NCI-H2029 treated with DMSO at 0.1 percent for 48 hours (cell line): ENCODE results near the gene MIAT.

ENCODE experiments used
- DNase-seq: peaks from one replicate; lab custom pipeline; 2025; lab: John Stamatoyannopoulos, UW

Gene MIAT

GRCh38 chr22:26632422-26633155 lies 24.8 kb upstream of the MIAT start:
- DNase-seq: no peak

DNA sequence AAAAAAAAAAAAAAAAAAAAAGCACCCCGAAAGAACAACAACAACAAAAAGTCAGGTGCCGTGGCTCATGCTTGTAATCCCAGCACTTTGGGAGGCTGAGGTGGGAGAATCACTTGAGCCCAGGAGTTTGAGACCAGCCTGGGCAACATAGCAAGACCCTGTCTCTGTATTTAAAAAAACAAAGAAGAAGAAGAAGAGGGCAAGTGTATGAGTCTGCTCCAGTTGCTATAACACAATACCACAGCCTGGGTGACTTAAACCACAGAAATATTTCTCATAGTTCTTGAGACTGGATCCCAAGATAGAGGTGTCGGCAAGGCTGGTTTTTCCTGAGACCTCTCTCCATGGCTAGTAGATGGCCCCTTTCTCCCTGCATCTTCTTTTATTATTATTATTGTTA lies 23.2 kb upstream of the MIAT start:
- DNase-seq: no peak

DNA sequence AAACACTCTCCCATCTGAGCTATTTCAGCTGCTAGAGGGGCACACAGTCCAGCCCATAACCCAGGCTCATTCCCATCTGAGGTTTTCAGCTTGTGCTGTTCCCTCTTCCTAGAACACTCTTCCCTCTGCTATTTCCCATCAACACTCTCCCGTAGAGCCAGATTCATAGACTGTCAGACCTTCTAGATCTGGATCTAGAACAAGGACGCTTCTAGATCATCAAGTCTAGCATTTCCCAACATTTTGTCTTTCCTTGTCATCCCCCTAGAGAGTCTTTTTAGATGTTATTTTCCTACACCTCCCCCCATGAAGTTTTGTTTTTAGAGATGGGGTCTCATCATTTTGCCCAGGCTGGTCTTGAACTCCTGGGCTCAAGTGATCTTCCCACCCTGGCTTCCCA lies 22.3 kb upstream of the MIAT start:
- no peak for DNase-seq

DNA sequence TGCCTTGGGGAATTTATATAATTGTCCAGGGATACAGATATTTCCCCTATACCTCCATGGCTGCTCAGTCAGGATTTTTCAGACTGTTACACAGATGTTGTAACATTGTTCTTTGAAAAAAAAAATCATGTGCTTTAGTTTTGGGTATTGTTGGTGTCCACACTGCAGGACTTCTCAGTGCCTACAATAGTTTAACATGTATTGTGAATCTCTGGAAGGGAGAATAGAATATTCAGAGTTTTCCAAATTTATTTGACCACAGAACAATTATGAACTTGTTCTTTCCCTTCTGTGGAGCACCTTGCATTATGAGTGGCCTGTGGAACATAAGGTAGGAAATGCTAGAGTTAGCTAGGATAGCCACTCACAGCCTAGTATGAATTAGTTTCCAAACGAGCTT lies 21.1 kb upstream of the MIAT start:
- no peak for DNase-seq

DNA sequence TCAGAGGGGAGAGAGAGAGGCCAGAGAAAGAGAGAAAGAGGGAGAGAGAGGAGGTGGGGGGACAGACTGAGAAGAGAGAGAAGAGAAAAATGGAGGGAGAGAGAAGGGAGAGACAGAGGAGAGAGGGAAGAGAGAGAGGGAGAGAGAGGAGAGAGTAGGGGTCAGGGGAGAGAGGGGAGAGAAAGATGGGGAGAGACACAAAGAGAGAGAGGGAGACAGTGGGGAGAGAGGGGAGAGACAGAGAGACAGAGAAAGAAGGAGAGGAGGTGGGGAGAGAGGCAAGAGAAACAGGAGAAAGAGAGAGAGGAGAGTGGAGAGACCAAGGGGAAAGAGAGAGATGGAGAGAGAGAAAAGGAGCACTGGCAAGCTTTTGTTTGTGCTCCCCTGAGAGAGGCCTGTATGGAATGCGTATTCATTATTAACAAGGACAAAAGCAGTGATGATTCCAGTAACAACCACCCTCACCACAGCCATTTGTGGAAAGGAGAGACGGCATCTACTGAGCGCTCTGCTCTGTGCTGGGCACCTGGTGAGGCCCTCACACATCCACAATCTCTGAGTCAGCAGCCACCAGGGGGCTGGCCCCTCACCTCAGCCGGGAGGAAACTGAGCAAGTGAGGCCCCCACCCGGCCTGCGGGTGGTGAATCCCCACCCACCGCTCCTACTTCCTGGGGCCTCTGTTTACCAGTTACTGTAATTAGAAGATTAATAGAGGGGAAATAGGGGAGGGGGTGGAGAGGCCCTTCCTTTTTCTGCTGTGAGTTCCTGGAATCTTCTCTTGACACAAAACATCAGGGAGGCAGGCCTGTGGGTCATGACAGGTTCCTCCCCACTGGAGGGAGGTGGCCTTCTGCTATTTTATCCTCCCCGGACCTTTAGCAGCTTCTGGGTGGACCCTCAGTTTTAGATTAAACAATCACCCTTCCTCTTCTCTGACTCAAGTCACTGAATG lies 14.6 kb upstream of the MIAT start:
- DNase-seq: no peak

DNA sequence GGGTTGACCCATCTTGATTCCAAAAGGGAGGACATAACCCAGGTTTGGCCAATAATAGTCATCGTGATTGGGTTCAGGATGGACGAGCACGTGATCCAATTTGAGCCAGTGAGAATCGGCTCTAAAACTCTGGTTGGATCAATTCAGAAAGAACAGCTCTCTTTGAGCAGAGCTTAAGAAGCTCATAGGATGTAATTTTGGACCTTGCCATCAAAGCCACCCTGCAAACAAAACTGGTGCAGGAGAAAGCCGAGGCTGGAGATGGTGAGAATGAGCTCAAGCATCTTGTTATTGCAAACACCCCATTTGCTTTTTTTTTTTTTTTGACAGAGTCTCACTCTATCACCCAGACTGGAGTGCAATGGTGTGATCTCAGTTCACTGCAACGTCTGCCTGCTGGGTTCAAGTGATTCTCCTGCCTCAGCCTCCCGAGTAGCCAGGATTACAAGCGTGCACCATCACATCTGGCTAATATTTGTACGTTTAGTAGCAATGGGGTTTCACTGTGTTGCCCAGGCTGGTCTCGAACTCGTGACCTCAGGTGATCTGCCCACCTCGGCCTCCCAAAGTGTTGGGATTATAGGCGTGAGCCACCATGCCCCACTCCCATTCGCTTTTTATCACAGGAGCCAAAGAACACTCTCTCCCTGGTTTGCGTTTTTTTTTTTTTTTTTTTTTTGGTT lies 13.8 kb upstream of the MIAT start:
- DNase-seq: no peak

- DNase-seq: no peak
Observed at GRCh38 chr22:26646158-26646557, 11.2 kb upstream of the MIAT start.

DNA sequence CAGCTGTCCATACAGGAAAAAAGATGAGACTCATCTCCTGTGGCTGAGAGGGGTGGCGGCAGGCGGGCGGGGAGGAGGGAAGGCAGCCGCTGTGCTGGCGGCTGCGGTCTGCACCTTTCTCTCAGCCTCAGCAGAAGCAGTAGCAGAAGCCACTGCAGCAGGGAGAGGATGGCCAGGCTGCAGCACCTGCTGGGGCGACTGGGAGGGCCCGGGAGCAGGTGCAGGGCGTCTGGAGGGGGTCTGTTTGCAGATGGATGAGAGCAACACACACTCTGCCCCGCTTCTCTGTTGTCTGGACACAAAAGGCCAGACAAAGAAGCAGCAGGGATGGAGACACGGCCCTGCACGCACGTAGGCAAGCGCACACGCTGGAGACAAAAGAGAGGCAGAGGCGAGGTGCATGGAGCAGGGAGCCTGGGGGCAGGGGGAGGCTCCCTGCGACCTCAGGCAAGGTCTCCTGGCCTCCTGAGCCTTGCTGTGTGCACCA lies 9.3 kb upstream of the MIAT start:
- DNase-seq: peak; percentile 52

DNA sequence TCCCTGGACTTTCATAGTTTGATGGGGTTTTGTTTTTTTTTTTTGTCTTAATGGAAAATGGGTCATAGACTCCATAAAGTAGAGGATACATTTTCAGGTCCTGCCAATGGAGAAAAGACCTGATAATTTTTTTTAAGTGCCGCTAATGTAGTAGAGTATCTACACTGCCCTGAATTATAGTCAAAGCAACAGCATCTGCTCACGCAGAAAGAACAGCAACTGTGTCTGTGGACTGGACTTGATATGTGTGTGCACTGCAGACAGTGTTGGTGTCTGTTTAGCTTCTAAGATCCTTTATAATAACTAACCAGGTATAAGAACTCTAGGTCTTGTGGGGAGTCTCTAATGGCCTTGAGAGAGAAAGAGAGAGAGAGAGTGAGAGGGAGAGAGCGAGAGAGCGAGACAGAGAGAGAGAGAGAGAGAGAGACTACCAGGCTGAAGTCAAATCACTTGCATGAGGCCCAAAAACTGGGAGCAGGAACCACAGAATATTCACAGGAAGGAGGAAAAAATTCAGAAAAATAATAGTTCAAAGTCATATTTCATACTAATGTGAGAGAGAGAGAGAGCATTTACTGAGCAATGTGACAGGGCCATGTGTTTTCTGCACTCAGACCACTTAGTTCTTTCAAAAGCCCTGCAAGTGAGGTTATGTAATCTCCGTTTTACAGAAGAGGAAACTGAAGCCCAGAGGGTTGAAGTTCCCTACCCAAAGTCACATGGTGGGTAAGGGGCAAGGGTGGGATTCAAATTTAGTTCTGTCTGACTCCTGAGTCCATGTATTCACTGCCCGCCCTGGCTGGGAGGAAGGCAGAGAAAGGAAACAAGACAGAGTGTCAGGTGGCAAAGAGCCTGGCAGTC lies 8.6 kb upstream of the MIAT start:
- DNase-seq: peak; percentile 18

DNA sequence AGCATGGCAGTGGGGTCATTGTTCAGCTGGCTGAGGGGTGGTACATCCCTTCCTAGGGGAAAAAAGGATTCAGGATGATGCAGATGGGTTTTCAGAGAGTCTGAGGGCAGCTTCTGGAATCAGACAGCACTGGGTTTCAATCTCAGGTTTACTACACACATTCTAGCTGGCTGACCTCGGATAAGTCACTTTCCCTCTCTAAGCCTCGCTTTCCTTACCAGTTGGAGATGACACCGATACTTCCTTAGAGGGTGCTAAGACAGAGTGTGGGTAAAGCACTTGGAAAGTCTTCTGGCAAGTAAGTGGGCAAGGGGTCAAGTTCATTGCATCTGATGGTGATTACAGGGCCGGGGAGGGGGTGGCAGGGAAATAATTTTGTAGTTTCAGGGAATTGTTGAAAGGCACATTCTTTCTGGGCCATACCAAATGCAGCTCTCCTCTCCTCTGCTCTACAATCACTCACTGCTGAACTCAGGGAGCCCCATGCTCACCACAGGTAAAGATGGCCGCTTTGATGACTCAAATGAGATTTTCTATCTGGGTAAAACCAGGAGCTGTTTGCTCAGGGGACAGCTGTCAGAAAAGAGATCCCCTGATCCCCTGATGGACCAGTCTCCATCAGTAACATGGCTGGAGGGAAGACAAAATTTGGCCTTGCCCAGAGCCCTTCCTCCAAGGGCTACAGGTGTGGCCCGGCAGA lies 6.5 kb upstream of the MIAT start:
- DNase-seq: no peak

DNA sequence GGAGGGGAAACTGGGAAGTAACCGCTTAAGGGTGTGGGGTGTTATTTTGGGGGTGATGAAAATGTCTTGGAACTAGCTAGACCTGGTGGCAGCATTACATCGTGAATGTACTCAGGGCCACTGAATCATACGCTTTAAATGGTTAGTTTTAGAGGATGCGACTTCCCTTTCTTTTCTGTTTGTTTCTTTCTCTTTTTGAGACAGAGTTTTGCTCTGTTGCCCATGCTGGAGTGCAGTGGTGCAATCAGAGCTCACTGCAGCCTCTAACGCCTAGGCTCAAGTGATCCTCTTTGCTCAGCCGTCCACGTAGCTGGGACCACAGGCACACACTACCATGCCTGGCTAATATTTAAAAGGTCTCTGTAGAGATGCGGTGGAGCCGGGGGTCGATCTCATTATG lies 5.6 kb upstream of the MIAT start:
- no peak for DNase-seq

- no peak for DNase-seq
Observed at GRCh38 chr22:26658161-26658560, 773 bp downstream of the MIAT start.

DNA sequence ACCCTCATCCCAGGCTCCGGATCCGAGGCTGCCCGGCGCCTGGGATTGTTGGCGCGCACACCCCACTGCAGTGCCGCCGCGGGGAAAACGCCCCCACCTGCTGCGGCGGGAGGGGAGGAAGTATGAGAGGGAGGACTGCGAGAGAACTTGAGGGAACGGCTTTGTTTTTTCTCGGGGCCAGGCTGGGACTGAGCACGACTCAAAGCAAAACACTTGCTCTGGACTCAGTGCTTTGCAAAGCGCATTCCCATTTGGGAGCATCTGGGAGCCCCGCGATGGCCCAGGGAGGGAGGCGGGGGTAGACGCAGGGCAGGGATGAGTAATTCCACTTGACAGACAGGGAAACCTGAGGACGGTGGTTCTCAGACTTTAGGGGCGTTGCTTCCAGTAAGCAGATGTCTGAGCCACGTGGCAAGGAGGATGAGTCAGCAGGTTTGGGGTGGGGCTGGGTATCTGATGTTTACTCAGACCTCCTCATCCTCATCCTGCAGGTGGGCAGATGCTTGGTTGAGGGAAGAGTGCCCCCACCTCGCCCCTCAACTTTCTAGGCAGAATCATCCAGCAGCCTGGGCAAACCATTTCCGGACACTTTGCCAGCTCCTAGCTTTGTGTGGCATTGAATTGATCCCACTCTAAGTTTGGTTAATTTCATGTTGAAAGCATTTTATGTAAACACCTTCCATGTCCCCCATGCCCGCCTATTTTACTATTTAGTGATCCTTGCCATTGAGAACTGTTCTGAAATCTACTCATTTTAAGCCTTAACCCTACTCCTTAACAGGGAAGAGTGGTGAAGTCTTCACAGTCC lies 1.5 kb downstream of the MIAT start:
- DNase-seq: peak; percentile 76

DNA sequence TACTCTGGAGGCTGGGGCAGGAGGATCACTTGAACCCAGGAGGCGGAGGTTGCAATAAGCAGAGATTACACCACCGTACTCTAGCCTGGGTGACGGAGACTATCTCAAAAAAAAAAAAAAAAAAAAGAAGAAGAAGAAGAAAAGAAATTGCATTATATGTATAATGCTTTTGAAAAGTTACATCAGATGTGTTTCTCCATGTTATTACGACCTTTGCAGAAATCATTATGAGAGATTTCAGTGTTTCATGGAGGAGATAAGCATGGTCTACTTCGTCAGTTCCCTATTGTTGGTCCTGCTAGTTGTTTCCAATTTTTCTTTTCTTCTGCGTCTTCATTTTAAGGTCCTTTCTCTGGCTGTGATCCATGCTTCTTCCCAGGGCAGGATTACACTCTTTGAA lies 3.0 kb downstream of the MIAT start:
- no peak for DNase-seq

- peak; percentile 25 for DNase-seq
Observed at GRCh38 chr22:26660961-26661578, 3.7 kb downstream of the MIAT start.

GRCh38 chr22:26662160-26662559 lies 4.8 kb downstream of the MIAT start:
- DNase-seq: no peak

- no peak for DNase-seq
Observed at GRCh38 chr22:26663374-26663923, 6.1 kb downstream of the MIAT start.

DNA sequence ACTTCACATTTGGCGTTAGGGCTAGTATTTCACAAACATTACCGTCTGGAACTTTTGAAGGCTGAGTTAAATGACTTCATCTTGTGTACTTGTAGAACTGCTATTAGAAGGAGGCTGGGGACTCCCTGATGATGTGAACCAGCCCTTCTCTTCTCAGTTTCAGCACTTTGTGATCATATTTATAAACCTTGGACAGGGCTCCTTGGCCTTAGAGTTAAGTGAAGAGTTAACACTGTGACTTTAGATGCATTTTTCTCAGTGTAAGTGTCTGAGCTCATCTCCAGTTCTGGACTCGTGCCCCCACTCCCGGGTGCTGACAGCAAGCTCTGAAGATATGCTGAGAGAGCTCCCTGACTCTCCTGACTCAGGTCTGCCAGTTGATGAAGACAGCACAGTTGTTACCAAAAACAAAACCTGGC lies 8.4 kb downstream of the MIAT start:
- no peak for DNase-seq

DNA sequence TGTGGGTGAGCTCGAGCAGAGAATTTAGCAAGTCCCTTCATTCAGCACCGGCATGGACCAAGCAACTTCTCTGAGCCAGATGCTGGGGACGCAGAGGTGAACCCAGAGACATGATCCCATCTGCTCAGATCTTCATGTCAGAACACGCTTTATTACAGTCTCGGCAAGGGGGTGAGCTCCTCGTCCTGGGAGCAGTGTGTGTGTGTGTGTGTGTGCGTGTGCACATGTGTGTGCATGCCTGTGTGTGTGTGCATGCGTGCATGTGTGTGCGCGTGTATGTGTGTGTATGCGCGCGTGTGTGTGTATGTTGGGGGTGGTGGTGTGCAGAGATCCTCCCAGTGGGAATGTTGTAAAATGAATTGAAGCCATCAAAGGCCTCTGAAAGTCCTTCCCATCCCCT lies 9.8 kb downstream of the MIAT start:
- DNase-seq: no peak
